NOMO-1 treated with dmso at 0.1 percent for 144 hours (cell line): ENCODE results near the gene TSGA10.
"Not testable (repeated sequence)": the region's sequence is repeated elsewhere in the genome, so short reads cannot be mapped to it uniquely, and the experiment has no call there.

Experiments used
- DNase-seq: peaks from one replicate; lab custom pipeline; 2025; ENCODE audit not compliant: unreplicated experiment; lab: John Stamatoyannopoulos, UW

TSGA10 gene

GRCh38 chr2:99079226-99079625, 75.5 kb downstream of the TSGA10 start:
- DNase-seq: no peak

GRCh38 chr2:99072551-99072950, 82.2 kb downstream of the TSGA10 start:
- no peak for DNase-seq

GRCh38 chr2:99067871-99068625, 86.7 kb downstream of the TSGA10 start:
- no peak for DNase-seq

- peak; percentile 55 for DNase-seq
These were observed 88.4 kb downstream of the TSGA10 start for GRCh38 chr2:99066075-99066958.

GRCh38 chr2:99049187-99049586, 105.6 kb downstream of the TSGA10 start:
- not testable (repeated sequence) for DNase-seq

GRCh38 chr2:99040736-99041300, 113.9 kb downstream of the TSGA10 start:
- DNase-seq: not testable (repeated sequence)

- no peak for DNase-seq
These were observed 118.8 kb downstream of the TSGA10 start for GRCh38 chr2:99035920-99036319.

- no peak for DNase-seq
These were observed 122.0 kb downstream of the TSGA10 start for GRCh38 chr2:99032786-99033185.

GRCh38 chr2:99032001-99032400, 122.7 kb downstream of the TSGA10 start:
- DNase-seq: no peak

- no peak for DNase-seq
These were observed 123.3 kb downstream of the TSGA10 start for GRCh38 chr2:99031481-99031880.

GRCh38 chr2:99028558-99028957, 126.2 kb downstream of the TSGA10 start:
- DNase-seq: no peak

- DNase-seq: no peak
These were observed 126.9 kb downstream of the TSGA10 start for GRCh38 chr2:99027856-99028255.

GRCh38 chr2:99000708-99001107, 154.0 kb downstream of the TSGA10 start:
- no peak for DNase-seq

- not testable (repeated sequence) for DNase-seq
These were observed 166.0 kb downstream of the TSGA10 start for GRCh38 chr2:98988695-98989094.

GRCh38 chr2:98985905-98986666, 168.7 kb downstream of the TSGA10 start:
- peak; percentile 1 for DNase-seq

GRCh38 chr2:98975611-98976010, 179.1 kb downstream of the TSGA10 start:
- no peak for DNase-seq

GRCh38 chr2:98972582-98973167, 182.1 kb downstream of the TSGA10 start:
- no peak for DNase-seq

- DNase-seq: no peak
These were observed 194.8 kb downstream of the TSGA10 start for GRCh38 chr2:98959810-98960507.

- DNase-seq: no peak
These were observed 201.8 kb downstream of the TSGA10 start for GRCh38 chr2:98952966-98953365.
